Measurements from ENCODE around the gene SLC7A5.
A peak's percentile ranks its signal among the peaks of the same experiment; 100 is the strongest.
"Not testable (repeated sequence)": the region's sequence is repeated elsewhere in the genome, so short reads cannot be mapped to it uniquely, and the experiment has no call there.

SLC7A5 gene

GRCh38 chr16:87789437-87790291, 79.6 kb downstream of the SLC7A5 start:
- DNase-seq: no peak

GRCh38 chr16:87788730-87789436, 80.4 kb downstream of the SLC7A5 start:
- DNase-seq: not testable (repeated sequence)

GRCh38 chr16:87787451-87788091, 81.7 kb downstream of the SLC7A5 start:
- DNase-seq: not testable (repeated sequence)

- no peak for DNase-seq
Observed at GRCh38 chr16:87784812-87785211, 84.5 kb downstream of the SLC7A5 start.

- no peak for DNase-seq
Observed at GRCh38 chr16:87782033-87782432, 87.3 kb downstream of the SLC7A5 start.

GRCh38 chr16:87780385-87780989, 88.8 kb downstream of the SLC7A5 start:
- DNase-seq: peak; percentile 73
